ENCODE data around the gene RNF157. TPM values are rescaled to one million over a fixed set of nuclear protein-coding genes. Genes with fewer than 3 reads are reported as not detected.

The RNF157 gene
- total RNA-seq, 1 donor: 4.7 TPM

DNA sequence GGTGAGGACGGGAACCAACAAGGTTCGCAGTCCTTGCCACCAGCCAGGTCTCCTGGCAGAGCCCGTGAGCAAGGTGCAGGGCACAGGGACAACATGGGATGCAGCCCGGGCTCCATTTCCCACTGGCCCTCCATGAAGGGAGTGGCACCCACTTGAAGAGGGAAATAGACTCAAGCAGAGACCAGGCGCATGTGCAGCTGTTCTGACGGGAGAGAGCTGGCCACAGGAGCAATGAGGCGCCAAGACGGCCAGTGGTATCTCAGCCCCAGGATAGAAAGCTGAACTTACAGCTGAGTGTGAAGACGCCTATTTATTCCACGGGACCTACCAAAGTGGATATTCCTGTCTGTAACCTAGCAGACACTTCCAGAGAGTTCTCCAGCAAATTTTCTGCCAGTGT is 91.1 kb downstream of the RNF157 start:
- no peak overlapping the region for H3K4me3 ChIP-seq (ENCODE audit: low read depth, low read length)
- DNase-seq (ENCODE audit: low read depth): no peak
- TF ChIP-seq, protein P1, sequence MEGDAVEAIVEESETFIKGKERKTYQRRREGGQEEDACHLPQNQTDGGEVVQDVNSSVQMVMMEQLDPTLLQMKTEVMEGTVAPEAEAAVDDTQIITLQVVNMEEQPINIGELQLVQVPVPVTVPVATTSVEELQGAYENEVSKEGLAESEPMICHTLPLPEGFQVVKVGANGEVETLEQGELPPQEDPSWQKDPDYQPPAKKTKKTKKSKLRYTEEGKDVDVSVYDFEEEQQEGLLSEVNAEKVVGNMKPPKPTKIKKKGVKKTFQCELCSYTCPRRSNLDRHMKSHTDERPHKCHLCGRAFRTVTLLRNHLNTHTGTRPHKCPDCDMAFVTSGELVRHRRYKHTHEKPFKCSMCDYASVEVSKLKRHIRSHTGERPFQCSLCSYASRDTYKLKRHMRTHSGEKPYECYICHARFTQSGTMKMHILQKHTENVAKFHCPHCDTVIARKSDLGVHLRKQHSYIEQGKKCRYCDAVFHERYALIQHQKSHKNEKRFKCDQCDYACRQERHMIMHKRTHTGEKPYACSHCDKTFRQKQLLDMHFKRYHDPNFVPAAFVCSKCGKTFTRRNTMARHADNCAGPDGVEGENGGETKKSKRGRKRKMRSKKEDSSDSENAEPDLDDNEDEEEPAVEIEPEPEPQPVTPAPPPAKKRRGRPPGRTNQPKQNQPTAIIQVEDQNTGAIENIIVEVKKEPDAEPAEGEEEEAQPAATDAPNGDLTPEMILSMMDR (IDR thresholded peaks at IDR 0.05; ENCODE audit: insufficient read depth, low read depth, low read length): no peak

DNA sequence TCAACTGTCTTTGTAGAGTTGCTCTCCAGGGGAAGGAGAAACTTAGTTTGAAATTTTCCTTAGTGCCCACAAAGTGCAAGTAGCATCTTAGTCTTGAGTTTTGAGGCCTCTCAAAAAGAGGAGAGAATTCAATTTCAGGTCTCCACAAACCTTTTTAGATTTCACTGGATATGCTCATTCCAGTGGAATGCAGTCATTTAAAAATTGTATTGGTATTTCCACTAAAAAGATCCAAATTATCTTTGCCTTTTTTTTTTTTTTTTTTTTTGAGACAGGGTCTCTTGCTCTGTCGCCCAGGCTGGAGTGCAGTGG is 92.3 kb downstream of the RNF157 start:
- no peak overlapping the region for H3K4me3 ChIP-seq (ENCODE audit: low read depth, low read length)
- TF ChIP-seq, protein P1 (IDR thresholded peaks at IDR 0.05; ENCODE audit: insufficient read depth, low read depth, low read length): no peak
- DNase-seq (ENCODE audit: low read depth): no peak

DNA sequence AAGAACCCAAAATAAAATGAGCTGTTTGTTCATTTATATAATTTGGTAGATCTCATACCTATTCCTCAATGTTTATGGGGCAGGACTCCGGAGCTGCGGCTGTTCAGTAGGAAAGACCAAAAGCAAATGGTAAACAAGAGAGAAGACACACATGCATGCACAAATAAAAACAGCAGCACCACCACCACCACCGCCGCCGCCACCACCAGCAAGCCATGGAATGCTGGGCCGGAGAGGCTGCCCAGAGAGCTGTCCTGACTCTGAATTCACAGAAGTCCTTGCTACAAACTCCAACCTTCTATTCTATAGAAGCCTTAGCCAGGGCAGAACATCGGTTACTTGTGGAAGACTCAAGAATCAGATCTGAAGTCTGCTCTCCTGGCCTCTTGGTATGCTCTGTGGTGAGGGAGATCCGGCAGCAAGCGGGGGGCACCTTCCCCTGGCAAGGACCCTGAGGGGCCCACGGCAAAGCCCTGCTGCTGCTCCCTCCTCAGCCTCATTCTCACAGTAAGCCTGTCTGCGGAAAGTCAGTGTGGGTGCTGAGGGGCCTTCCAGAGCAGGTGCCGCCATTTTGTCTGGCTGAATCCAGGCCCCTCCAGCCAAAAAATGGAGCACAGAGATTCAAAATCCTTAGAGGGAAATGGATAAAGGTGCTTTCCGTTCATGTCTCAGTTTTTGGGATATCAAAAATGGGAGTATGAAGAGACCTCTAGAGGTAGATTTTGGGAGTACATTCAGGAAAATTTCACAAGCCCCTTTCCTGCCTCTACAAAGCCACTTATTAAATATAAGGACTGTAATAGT is 92.9 kb downstream of the RNF157 start:
- peak; percentile 29 for DNase-seq (ENCODE audit: low read depth)

DNA sequence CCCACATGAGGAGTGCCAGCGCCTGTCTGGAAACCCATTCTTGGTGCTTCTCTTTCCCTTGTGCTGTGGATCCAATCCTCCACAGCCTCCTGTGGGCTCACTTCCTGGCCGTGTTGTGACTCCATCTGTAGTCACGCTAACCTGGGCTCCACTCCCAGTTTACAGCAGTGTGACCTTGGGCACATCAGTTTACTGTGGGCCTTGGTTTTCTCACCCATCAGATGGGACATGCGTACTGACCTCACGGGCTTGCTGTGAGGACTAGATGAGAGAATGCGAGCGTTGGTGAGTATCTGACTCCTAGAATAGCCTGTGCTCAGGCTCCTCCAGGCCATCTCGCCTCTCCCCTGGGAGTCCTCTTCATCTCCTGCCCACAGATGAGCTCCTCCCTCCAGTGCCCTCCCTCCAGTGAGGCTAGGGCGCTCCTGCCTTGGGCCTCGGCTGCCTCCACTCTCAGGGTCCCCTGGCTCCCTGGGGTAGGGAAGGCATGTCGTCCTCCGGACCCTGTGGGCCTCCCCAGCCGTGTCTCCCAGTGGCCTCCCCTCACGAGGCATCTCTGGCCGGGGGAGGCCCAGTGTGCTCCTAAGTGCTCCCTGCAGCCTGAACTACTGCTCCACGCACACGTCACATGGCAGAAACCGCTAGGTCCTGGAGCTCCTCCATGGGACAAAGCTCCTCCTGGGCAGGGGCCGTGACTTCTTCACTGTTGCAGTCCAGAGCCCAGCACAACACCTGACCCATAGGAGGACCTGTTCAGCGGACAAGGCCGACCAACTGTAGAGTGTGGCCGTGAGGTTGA is 94.0 kb downstream of the RNF157 start:
- no peak for DNase-seq (ENCODE audit: low read depth)
- TF ChIP-seq, protein P1 (IDR thresholded peaks at IDR 0.05; ENCODE audit: insufficient read depth, low read depth, low read length): no peak
- H3K4me3 ChIP-seq (ENCODE audit: low read depth, low read length): no peak overlapping the region

More for the DNA sequence above, 92.9 kb downstream of the RNF157 start:
- TF ChIP-seq, protein P1 (IDR thresholded peaks at IDR 0.05; ENCODE audit: insufficient read depth, low read depth, low read length): peak; percentile 69
- no peak overlapping the region for H3K4me3 ChIP-seq (ENCODE audit: low read depth, low read length)

DNA sequence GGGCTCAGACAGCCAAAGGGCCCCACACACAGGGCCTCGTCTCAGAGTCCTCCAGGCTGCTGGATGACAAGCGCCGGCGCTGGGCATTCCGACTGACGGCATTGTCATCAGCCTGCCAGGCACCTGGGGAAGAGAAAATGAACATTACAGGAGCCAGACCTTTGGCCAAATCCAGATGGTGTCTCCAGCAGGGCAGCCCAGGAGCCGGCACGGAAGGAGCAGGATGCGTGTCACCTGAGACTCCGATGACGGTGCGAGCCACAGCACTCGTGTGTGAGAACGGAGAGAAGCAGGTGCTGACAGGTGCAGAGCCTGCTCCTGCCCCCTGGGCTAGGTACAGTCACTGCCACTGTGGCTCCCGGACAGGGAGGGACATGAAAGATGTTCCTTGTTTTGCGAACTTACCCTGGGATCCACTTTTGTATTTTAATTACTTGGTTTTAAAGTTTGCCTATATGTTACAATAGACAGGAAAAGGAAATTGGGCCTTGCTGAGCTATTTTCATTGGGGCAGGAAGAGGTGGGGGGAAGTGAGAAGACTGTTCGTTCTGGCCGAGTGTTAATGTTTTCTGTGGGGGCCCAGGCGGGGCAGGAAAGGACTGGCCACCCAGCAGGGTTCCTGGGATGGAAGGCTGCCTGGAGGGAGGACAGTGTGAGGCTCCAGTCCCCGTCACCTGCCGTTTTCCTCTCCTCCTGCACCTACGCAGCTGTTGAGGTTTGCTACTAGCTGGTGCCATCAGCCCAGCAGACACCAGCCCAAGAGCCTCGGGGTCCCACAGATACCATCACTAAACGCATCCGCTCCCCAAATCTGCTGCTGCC is 94.9 kb downstream of the RNF157 start:
- no peak for DNase-seq (ENCODE audit: low read depth)
- H3K4me3 ChIP-seq (ENCODE audit: low read depth, low read length): no peak overlapping the region
- TF ChIP-seq, protein P1 (IDR thresholded peaks at IDR 0.05; ENCODE audit: insufficient read depth, low read depth, low read length): no peak

DNA sequence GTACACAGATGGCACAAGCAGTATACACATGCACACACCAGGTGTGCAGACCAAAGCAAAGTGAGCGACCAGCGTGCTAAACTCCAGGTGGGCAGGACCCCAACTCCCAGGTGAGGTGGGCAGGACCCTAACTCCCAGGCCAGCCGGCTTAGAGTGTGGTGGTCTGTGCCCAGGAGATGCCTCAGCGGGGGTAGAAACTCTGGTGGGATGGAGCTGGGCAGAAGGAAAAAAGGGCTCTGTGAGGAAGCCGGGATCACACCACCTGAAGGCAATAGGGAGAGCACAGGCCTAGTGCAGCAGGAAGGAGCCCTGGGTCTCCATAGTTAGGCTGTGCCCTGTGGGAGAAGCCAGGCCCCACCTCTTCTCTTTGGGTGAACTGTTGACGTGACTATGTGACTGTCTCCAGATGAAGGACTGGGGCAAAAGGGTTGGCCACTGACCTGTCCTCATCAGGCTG is 97.7 kb downstream of the RNF157 start:
- TF ChIP-seq, protein P1 (IDR thresholded peaks at IDR 0.05; ENCODE audit: insufficient read depth, low read depth, low read length): no peak
- DNase-seq (ENCODE audit: low read depth): no peak
- H3K4me3 ChIP-seq (ENCODE audit: low read depth, low read length): no peak overlapping the region

All from fibroblast of villous mesenchyme (primary cell).